ENCODE results near the gene TCF7L1.
A peak's percentile ranks its signal among the peaks of the same experiment; 100 is the strongest.

TCF7L1 gene

DNA sequence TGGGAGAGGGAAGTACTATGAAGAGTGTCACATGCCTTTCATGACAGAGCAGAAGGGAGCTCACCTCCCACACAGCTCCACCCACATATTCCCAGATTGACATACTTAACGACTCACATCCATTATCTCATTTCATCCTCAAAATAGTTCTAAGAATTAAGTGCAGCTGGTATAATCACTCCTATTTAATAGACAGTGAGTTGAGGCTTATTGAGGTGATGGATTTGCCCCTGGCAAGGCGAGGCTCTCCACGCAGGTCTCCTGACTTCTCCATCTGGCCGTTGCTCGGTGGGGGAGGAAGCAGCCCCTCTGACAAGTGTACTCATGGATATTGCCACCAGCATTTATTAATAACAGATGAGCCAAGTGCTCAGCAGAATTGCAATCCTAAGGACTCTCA is 113.2 kb downstream of the TCF7L1 start:
- no peak for DNase-seq (ENCODE audit: extremely low read depth, low read depth)
- TF ChIP-seq, protein P1, sequence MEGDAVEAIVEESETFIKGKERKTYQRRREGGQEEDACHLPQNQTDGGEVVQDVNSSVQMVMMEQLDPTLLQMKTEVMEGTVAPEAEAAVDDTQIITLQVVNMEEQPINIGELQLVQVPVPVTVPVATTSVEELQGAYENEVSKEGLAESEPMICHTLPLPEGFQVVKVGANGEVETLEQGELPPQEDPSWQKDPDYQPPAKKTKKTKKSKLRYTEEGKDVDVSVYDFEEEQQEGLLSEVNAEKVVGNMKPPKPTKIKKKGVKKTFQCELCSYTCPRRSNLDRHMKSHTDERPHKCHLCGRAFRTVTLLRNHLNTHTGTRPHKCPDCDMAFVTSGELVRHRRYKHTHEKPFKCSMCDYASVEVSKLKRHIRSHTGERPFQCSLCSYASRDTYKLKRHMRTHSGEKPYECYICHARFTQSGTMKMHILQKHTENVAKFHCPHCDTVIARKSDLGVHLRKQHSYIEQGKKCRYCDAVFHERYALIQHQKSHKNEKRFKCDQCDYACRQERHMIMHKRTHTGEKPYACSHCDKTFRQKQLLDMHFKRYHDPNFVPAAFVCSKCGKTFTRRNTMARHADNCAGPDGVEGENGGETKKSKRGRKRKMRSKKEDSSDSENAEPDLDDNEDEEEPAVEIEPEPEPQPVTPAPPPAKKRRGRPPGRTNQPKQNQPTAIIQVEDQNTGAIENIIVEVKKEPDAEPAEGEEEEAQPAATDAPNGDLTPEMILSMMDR (IDR thresholded peaks at IDR 0.05; ENCODE audit: low read depth, low read length): no peak

DNA sequence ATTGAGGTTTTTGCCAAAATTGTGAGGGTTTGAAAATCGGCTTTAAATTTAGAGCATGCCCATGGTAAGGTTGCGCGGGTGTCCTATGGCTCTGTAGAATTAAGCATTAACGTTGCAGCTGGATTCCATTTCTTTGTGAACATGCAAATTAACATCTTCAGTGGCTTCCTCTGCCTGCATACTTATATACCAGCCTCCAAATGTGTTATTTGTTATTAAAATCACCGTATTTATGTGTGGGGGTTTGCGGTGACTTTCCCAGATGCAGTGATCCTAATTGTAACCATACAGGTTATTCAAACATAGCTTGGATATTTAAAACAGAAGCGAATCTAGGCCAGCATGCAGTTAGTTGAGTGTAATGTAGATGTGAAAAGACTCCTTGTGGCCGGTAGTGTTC is 114.4 kb downstream of the TCF7L1 start:
- DNase-seq (ENCODE audit: extremely low read depth, low read depth): no peak
- TF ChIP-seq, protein P1 (IDR thresholded peaks at IDR 0.05; ENCODE audit: low read depth, low read length): no peak

DNA sequence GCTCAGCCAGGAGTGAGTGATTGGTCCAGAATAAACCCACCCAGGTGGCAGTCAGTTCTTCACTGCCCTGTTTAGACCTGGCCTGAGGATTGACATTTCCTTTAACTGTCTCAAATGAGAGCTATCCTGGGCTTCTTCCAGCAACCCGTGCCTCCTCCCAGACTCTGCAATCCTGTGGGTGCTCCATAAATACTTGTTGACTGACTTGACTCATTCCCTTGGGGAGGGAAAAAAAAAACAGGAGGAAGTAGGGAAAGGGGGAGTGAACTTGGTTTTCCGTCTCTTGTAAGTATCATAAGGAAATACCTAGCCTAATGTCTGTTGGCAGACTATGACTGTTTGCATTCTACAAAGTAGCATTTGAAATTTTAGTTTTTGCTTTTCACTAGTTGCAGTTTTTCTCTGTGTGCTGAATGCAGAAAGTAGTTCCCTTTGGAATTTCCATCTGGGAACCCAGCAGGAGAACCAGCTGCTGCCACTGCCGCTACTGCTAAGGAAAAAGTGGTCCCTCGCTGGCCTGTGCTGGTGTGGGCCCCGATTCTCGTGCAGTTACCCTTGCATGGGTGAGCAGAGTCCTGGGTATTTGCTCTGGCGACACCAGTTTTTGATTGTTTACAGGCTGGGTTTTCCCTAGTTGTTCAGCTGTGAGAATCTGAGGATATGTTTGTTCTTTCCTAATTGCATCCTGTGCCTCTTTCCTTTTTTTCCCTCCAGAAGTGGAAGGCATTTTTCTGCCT is 115.7 kb downstream of the TCF7L1 start:
- TF ChIP-seq, protein P1 (IDR thresholded peaks at IDR 0.05; ENCODE audit: low read depth, low read length): no peak
- DNase-seq (ENCODE audit: extremely low read depth, low read depth): peak; percentile 77

DNA sequence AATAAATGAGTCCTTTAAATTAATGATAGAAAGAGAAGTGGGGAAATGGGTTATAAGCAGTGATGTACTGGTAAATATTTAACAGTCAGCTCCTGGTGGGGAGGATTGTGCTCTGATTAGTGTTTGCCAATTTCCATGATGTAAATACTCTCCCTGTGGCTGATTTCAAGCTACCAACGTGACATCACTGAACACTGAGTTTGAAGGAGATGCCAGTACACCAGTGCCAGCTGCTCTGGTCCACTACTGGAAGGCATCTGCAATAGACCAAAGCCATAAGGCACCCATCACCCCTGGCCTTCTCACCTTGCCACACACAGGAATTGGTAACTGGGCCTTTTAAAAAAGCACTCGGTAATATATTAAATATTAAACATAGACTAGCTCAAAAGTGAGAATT is 116.9 kb downstream of the TCF7L1 start:
- no peak for DNase-seq (ENCODE audit: extremely low read depth, low read depth)
- TF ChIP-seq, protein P1 (IDR thresholded peaks at IDR 0.05; ENCODE audit: low read depth, low read length): no peak

DNA sequence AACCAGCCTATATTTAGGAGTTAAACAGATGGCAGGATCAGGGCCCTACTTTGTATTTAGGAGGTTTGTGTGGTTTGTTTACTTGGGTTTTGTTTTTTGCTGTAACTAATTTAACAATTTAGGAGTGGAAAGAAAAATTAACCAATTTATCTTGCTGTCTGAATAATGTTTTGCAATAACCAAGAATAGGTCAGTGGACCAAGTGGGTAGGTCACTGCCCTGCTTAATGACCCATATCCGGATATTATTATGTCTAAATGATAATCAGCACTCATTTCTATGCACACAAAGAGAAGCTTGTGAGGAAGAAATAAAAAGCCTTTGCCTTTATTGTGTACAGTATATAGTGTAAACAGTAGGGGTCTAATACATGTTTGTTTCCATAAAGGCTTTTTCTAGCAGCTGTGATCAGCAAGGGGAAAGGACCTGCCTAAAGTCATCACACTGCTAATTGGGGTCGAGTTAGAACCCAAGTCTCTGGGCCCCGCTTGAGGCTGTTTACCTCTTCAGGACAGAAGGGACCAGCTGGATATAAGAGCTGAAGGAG is 118.0 kb downstream of the TCF7L1 start:
- TF ChIP-seq, protein P1 (IDR thresholded peaks at IDR 0.05; ENCODE audit: low read depth, low read length): no peak
- DNase-seq (ENCODE audit: extremely low read depth, low read depth): no peak

DNA sequence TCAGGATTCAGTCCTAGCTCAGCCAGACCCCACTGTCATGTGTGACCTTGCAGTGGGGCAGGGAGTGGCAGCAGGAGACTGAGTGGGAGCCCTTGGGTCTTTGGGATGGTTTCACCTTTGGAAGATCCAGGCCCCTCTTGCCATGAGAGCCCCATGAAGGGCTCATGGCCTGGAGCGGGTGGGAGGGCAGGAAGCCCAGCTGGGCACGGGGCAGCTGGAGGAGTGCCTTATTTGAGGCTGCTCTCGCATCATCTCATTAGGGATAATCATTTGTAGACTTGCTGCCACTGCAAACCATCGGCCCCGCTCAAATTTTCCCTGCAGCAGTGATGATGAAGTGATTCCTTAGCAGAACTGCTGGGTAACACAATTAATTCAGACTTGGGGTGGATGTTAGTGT is 120.7 kb downstream of the TCF7L1 start:
- no peak for DNase-seq (ENCODE audit: extremely low read depth, low read depth)
- TF ChIP-seq, protein P1 (IDR thresholded peaks at IDR 0.05; ENCODE audit: low read depth, low read length): no peak

DNA sequence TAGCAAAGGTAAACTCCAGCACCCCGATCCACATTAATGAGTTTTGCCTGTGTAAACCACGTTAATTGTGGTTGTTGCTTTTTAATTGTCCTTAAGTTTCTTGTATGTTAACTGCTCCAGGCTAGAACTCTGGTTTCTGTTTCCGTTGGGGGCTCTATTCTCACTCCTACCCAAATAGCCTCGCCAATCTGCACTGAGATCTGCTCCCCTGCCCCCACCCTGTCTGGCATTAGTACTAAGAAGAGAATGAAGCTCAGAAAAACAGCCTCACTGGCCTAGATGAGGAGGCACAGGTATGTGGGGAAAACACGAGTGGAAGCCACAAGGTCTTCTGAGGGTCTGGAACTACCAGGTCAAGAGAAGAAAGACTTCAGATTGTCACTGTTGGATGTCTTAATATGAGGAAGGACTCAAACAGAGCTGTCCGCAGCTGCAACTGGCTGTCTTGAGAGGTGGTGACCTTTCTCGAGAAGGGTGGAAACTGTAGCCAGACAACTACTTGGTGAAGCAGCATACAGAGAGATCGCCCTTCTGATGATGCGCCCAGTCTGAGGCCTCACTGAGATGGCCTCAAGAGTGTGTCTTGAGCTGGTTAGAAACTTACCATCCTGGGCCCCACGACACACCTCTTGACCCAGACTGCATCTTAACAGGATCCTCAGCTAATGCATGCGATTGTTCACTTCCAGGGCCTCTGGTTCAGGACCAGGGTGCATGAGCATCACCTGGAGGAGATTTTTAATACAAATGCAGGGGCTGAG is 121.5 kb downstream of the TCF7L1 start:
- TF ChIP-seq, protein P1 (IDR thresholded peaks at IDR 0.05; ENCODE audit: low read depth, low read length): no peak
- DNase-seq (ENCODE audit: extremely low read depth, low read depth): no peak
